SK-N-MC (cell line): Measurements from ENCODE around the gene GNAS.

Source experiments
- DNase-seq: peaks from one replicate; pipeline ENCODE4 v3.0.0-alpha.2; 2011; ENCODE audit warnings: low read depth, low spot score
- H3K27ac ChIP-seq: fragments of 200-600 bp; sonication (generic); 2 replicates; pipeline ENCODE4 v1.5.1; 2016; ENCODE audit warnings: mixed run types
- H3K36me3 ChIP-seq: fragments of 200-600 bp; sonication (generic); 2 replicates; pipeline ENCODE4 v1.6.1; 2017; ENCODE audit warnings: antibody characterized with exemption, low read length, mixed read lengths; ENCODE audit not compliant: insufficient read depth
- H3K4me3 ChIP-seq: fragments of 200-600 bp; sonication (generic); 2 replicates; pipeline ENCODE4 v1.5.1; 2016
- H3K9ac ChIP-seq: fragments of 200-600 bp; sonication (generic); 2 replicates; pipeline ENCODE4 v1.8.0; 2017; ENCODE audit warnings: mixed run types, mixed read lengths; ENCODE audit not compliant: insufficient read length
- H3K9me3 ChIP-seq: fragments of 200-600 bp; sonication (generic); 2 replicates; pipeline ENCODE4 v1.6.1; 2017; ENCODE audit warnings: low read depth, mild to moderate bottlenecking, antibody characterized with exemption, low read length, moderate library complexity, mixed read lengths
- EZH2 ChIP-seq: fragments of 200-600 bp; sonication (generic); IDR thresholded peaks from one replicate; pipeline ENCODE4 v1.6.1; 2017; ENCODE audit warnings: antibody characterized with exemption
- FOXP2 ChIP-seq: optimal IDR thresholded peaks from 2 replicates; pipeline ENCODE3; 2011; ENCODE audit warnings: mild to moderate bottlenecking, moderate library complexity; ENCODE audit not compliant: insufficient read depth; ENCODE audit errors: extremely low read length, control extremely low read depth
- POLR2AphosphoS5 ChIP-seq: IDR thresholded peaks from 2 replicates; pipeline ENCODE4 v1.6.1; 2012; ENCODE audit warnings: mild to moderate bottlenecking, low read depth, low read length, borderline replicate concordance

Gene GNAS

GRCh38 chr20:58921564-58921963, 69.0 kb downstream of the GNAS start:
- no peak overlapping the region for H3K4me3 ChIP-seq
- no peak for DNase-seq
- H3K27ac ChIP-seq: no peak overlapping the region
- TF ChIP-seq FOXP2 (no peak), POLR2AphosphoS5 (no peak), EZH2 (no peak)
- H3K9ac ChIP-seq: no peak overlapping the region
- no peaks in the 10 kb centered on the region for H3K36me3 ChIP-seq
- H3K9me3 ChIP-seq: no peaks in the 10 kb centered on the region

- TF ChIP-seq EZH2 (no peak), POLR2AphosphoS5 (no peak), FOXP2 (no peak)
- no peak overlapping the region for H3K27ac ChIP-seq
- no peak for DNase-seq
Observed at GRCh38 chr20:58922036-58922435, 69.5 kb downstream of the GNAS start.

GRCh38 chr20:58923117-58923712, 70.7 kb downstream of the GNAS start:
- no peak overlapping the region for H3K9ac ChIP-seq
- DNase-seq: no peak
- TF ChIP-seq EZH2: no peak
- no peak for TF ChIP-seq POLR2AphosphoS5
- TF ChIP-seq FOXP2: no peak

More at GRCh38 chr20:58922036-58922435, 69.5 kb downstream of the GNAS start:
- no peak overlapping the region for H3K4me3 ChIP-seq
- H3K9me3 ChIP-seq: no peaks in the 10 kb centered on the region
- H3K36me3 ChIP-seq: no peaks in the 10 kb centered on the region
- no peak overlapping the region for H3K9ac ChIP-seq

GRCh38 chr20:58926802-58927489, 74.4 kb downstream of the GNAS start:
- no peak for DNase-seq
- no peak overlapping the region for H3K9ac ChIP-seq
- no peak overlapping the region for H3K27ac ChIP-seq
- no peak for TF ChIP-seq EZH2
- TF ChIP-seq FOXP2: no peak
- TF ChIP-seq POLR2AphosphoS5: no peak
- no peak overlapping the region for H3K4me3 ChIP-seq
- H3K9me3 ChIP-seq: no peaks in the 10 kb centered on the region
- H3K36me3 ChIP-seq: no peaks in the 10 kb centered on the region

More at GRCh38 chr20:58923117-58923712, 70.7 kb downstream of the GNAS start:
- H3K4me3 ChIP-seq: no peak overlapping the region
- H3K27ac ChIP-seq: no peak overlapping the region
- H3K9me3 ChIP-seq: no peaks in the 10 kb centered on the region
- H3K36me3 ChIP-seq: no peaks in the 10 kb centered on the region

DNA sequence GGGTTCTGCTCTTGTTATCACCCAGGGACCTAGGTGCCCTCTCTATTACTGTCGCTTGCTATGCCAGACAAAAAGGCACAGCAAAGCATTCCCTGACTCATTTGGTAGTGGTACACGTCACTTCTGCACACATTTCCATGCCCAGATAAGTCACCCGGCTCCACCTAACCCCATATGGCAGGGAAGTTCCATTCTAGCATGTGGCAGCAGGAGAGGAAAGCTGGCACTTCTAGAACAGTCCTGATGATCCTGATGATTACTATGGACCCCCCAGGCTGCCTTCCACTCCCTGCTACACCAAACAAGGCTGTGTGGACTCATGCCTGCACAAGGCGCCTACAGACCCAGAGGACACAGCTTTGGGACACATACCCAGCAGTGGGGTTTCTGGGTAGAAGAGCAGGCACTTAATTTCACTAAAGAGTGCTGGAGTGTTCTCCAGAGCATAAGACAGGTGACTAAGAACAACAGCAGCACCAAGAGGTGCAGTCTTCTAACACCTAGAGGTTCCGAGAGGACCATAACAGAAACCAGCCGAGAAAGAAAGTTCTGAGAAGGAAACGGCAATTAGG, 75.1 kb downstream of the GNAS start:
- no peak for DNase-seq
- Histone ChIP-seq H3K27ac (no peak overlapping the region), H3K9me3 (no peaks in the 10 kb centered on the region), H3K4me3 (no peak overlapping the region), H3K9ac (no peak overlapping the region), H3K36me3 (no peaks in the 10 kb centered on the region)
- TF ChIP-seq FOXP2: no peak

DNA sequence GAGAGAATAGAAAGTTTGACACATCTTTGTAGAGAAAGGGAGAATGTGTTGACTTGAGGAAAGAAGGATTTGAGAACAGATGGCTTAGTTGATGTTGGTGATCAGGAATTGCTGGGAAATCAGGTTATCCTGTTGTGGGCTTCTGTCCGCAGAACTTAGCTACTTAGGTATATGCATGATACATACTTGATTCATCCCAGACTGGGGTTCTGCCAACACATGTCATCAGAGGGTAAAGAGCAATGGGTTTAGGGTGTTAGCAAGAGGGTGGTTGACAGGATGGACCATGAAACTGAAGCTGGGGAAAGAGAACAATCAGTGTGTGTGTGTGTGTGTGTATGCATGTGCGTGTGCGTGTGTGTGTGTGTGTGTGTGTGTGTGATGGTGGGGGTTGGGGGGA, 78.0 kb downstream of the GNAS start:
- no peak overlapping the region for H3K4me3 ChIP-seq
- no peaks in the 10 kb centered on the region for H3K9me3 ChIP-seq
- H3K27ac ChIP-seq: no peak overlapping the region
- TF ChIP-seq EZH2 (no peak), POLR2AphosphoS5 (no peak), FOXP2 (no peak)
- DNase-seq: no peak
- H3K9ac ChIP-seq: no peak overlapping the region
- no peaks in the 10 kb centered on the region for H3K36me3 ChIP-seq

DNA sequence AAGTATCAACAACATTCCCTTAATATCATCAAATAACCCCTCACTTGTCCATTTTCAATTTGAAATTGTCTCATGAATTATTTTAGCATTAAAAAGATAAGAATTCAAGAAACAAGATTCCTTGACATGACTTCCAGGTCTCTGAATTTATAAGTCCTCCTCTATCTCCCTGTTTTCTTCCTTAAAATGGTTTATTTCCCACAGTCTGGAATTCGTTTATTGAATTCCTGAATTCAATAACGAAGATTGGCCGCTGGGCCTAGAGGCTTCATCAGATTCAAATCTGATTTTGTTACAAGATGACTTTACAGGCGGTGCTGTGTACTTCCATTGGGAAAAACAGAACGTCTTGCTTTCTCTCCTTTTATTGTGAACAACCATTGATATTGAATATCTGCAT, 79.7 kb downstream of the GNAS start:
- Histone ChIP-seq H3K9me3 (peaks cover 4% of the 10 kb centered on the region; the same call in 1 of the 2 replicates), H3K9ac (no peak overlapping the region), H3K36me3 (no peaks in the 10 kb centered on the region), H3K4me3 (no peak overlapping the region), H3K27ac (no peak overlapping the region)
- DNase-seq: no peak
- TF ChIP-seq POLR2AphosphoS5 (no peak), FOXP2 (no peak), EZH2 (no peak)

DNA sequence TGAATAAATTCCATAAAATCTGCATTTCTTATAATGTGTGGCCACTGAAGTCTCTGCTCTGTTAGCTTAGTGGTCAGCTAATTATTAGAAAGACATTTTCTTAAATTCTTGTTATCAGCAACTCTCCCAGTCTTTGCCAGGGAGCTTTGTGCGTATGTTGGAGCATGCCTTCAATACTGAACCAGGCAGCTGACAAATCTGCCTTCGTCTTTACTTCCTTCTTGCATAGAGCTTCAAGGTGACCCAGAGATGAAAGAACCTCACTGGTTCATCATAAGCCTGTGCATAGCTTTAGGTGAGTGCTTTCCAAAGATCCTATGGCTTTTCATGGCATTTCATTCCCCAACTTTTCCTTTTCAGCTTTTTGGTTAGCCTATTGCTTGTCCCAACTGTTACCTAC, 85.6 kb downstream of the GNAS start:
- TF ChIP-seq FOXP2 (no peak), POLR2AphosphoS5 (no peak), EZH2 (no peak)
- Histone ChIP-seq H3K9ac (no peak overlapping the region), H3K4me3 (no peak overlapping the region), H3K36me3 (no peaks in the 10 kb centered on the region), H3K27ac (no peak overlapping the region), H3K9me3 (peaks cover 4% of the 10 kb centered on the region; the same call in 1 of the 2 replicates)
- no peak for DNase-seq
